GM12865 (cell line): ENCODE data around the gene FUT9.

Source experiments
- DNase-seq: peaks from one replicate; pipeline ENCODE4 v3.0.0; 2010; ENCODE audit warnings: low read depth
- H3K4me3 ChIP-seq: 2 replicates; pipeline ENCODE4 v1.5.1; 2011; ENCODE audit warnings: mild to moderate bottlenecking, low read depth, low read length, control low read depth
- CTCF ChIP-seq: IDR thresholded peaks from 2 replicates; pipeline ENCODE4 v1.5.1; 2011; ENCODE audit warnings: low read length, control low read depth, low read depth, inconsistent platforms; ENCODE audit not compliant: insufficient read depth; ENCODE audit errors: missing control alignments

Gene FUT9

GRCh38 chr6:96156425-96156824 lies 140.7 kb downstream of the FUT9 start:
- TF ChIP-seq CTCF: no peak
- peak; percentile 7 for DNase-seq
- H3K4me3 ChIP-seq: peak overlapping the region; percentile 50

- H3K4me3 ChIP-seq: peak overlapping the region; percentile 50
- DNase-seq: peak; percentile 54
- no peak for TF ChIP-seq CTCF
Observed at GRCh38 chr6:96157018-96157565, 141.3 kb downstream of the FUT9 start.

- no peak for TF ChIP-seq CTCF
- no peak overlapping the region for H3K4me3 ChIP-seq
- no peak for DNase-seq
Observed at GRCh38 chr6:96162711-96163120, 146.9 kb downstream of the FUT9 start.

GRCh38 chr6:96164802-96165201 lies 149.0 kb downstream of the FUT9 start:
- TF ChIP-seq CTCF: no peak
- H3K4me3 ChIP-seq: no peak overlapping the region
- DNase-seq: no peak

GRCh38 chr6:96171112-96171511 lies 155.3 kb downstream of the FUT9 start:
- H3K4me3 ChIP-seq: no peak overlapping the region
- DNase-seq: no peak
- TF ChIP-seq CTCF: no peak

- no peak overlapping the region for H3K4me3 ChIP-seq
- no peak for TF ChIP-seq CTCF
- no peak for DNase-seq
Observed at GRCh38 chr6:96184798-96185197, 169.0 kb downstream of the FUT9 start.

- TF ChIP-seq CTCF: no peak
- no peak for DNase-seq
- H3K4me3 ChIP-seq: no peak overlapping the region
Observed at GRCh38 chr6:96186094-96186493, 170.3 kb downstream of the FUT9 start.
